ENCODE data around the gene MYO1D.

Gene MYO1D

DNA sequence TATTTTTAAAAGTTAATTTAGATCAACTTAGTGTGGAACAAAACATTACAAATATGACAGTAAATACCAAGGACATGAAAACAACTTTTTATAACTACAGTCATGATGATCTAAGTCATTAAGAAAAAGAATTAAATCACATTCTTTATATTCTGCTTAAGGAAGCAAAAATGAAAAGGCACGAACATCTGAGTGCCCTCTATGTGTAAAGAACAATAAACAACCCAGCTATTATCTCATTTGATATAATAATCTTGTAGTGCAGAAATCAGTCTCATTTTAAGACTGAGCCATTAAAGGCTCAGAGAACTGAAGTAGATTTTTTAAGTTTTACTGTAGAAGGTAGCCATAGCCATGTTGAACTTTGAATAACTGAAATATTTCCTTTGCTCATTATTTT, 13.4 kb downstream of the MYO1D start:
- Histone ChIP-seq H3K27ac (ENCODE audit: low read depth, low read length) (no peak overlapping the region), H3K9me3 (ENCODE audit: control insufficient read depth in 5 of 5, low read length in 5 of 5) (no peaks in the 10 kb centered on the region), H3K4me1 (ENCODE audit: control insufficient read depth in 5 of 5, insufficient read depth in 5 of 5, low read length in 5 of 5) (peaks cover 0 to under 1% (median 0%) of the 10 kb centered on the region in 5 donors)

GRCh38 chr17:32862940-32863339, 14.0 kb downstream of the MYO1D start:
- H3K4me3 ChIP-seq (ENCODE audit: low read depth in 1 of 5, low read length in 5 of 5), result no peak overlapping the region
- H3K36me3 ChIP-seq (ENCODE audit: control insufficient read depth in 5 of 5, insufficient read depth in 5 of 5, low read length in 5 of 5), result no peaks in the 10 kb centered on the region
- H3K9me3 ChIP-seq (ENCODE audit: control insufficient read depth in 5 of 5, low read length in 5 of 5), result no peaks in the 10 kb centered on the region
- H3K9ac ChIP-seq (ENCODE audit: low read length in 5 of 5), result no peak overlapping the region
- no peak overlapping the region for H3K27ac ChIP-seq (ENCODE audit: low read depth, low read length)
- no peaks in the 10 kb centered on the region for H3K27me3 ChIP-seq (ENCODE audit: control insufficient read depth in 5 of 5, insufficient read depth in 4 of 5, low read length in 5 of 5)
- H3K4me1 ChIP-seq (ENCODE audit: control insufficient read depth in 5 of 5, insufficient read depth in 5 of 5, low read length in 5 of 5), result no peaks in the 10 kb centered on the region

More for the DNA sequence above, 13.4 kb downstream of the MYO1D start:
- Histone ChIP-seq H3K4me3 (ENCODE audit: low read depth in 1 of 5, low read length in 5 of 5) (no peak overlapping the region), H3K36me3 (ENCODE audit: control insufficient read depth in 5 of 5, insufficient read depth in 5 of 5, low read length in 5 of 5) (no peaks in the 10 kb centered on the region), H3K27me3 (ENCODE audit: control insufficient read depth in 5 of 5, insufficient read depth in 4 of 5, low read length in 5 of 5) (no peaks in the 10 kb centered on the region), H3K9ac (ENCODE audit: low read length in 5 of 5) (no peak overlapping the region)

- no peak overlapping the region for H3K27ac ChIP-seq (ENCODE audit: low read depth, low read length)
- H3K27me3 ChIP-seq (ENCODE audit: control insufficient read depth in 5 of 5, insufficient read depth in 4 of 5, low read length in 5 of 5), result no peaks in the 10 kb centered on the region
- no peak overlapping the region for H3K9ac ChIP-seq (ENCODE audit: low read length in 5 of 5)
- no peaks in the 10 kb centered on the region for H3K4me1 ChIP-seq (ENCODE audit: control insufficient read depth in 5 of 5, insufficient read depth in 5 of 5, low read length in 5 of 5)
- no peaks in the 10 kb centered on the region for H3K36me3 ChIP-seq (ENCODE audit: control insufficient read depth in 5 of 5, insufficient read depth in 5 of 5, low read length in 5 of 5)
- H3K9me3 ChIP-seq (ENCODE audit: control insufficient read depth in 5 of 5, low read length in 5 of 5), result no peaks in the 10 kb centered on the region
- no peak overlapping the region for H3K4me3 ChIP-seq (ENCODE audit: low read depth in 1 of 5, low read length in 5 of 5)
Observed at GRCh38 chr17:32861981-32862380, 14.9 kb downstream of the MYO1D start.

- peaks cover 0 to 9% (median 4%) of the 10 kb centered on the region in 5 donors for H3K4me1 ChIP-seq (ENCODE audit: control insufficient read depth in 5 of 5, insufficient read depth in 5 of 5, low read length in 5 of 5)
- no peaks in the 10 kb centered on the region for H3K36me3 ChIP-seq (ENCODE audit: control insufficient read depth in 5 of 5, insufficient read depth in 5 of 5, low read length in 5 of 5)
- no peak overlapping the region for H3K9ac ChIP-seq (ENCODE audit: low read length in 5 of 5)
- H3K27ac ChIP-seq (ENCODE audit: low read depth, low read length), result no peak overlapping the region
- no peak overlapping the region for H3K4me3 ChIP-seq (ENCODE audit: low read depth in 1 of 5, low read length in 5 of 5)
- H3K9me3 ChIP-seq (ENCODE audit: control insufficient read depth in 5 of 5, low read length in 5 of 5), result no peaks in the 10 kb centered on the region
- no peaks in the 10 kb centered on the region for H3K27me3 ChIP-seq (ENCODE audit: control insufficient read depth in 5 of 5, insufficient read depth in 4 of 5, low read length in 5 of 5)
Observed at GRCh38 chr17:32859857-32860525, 16.9 kb downstream of the MYO1D start.

- Histone ChIP-seq H3K27me3 (ENCODE audit: control insufficient read depth in 5 of 5, insufficient read depth in 4 of 5, low read length in 5 of 5) (no peaks in the 10 kb centered on the region), H3K4me3 (ENCODE audit: low read depth in 1 of 5, low read length in 5 of 5) (no peak overlapping the region), H3K9ac (ENCODE audit: low read length in 5 of 5) (no peak overlapping the region), H3K4me1 (ENCODE audit: control insufficient read depth in 5 of 5, insufficient read depth in 5 of 5, low read length in 5 of 5) (peaks cover 0 to 14% (median 8%) of the 10 kb centered on the region in 5 donors), H3K27ac (ENCODE audit: low read depth, low read length) (no peak overlapping the region), H3K36me3 (ENCODE audit: control insufficient read depth in 5 of 5, insufficient read depth in 5 of 5, low read length in 5 of 5) (no peaks in the 10 kb centered on the region), H3K9me3 (ENCODE audit: control insufficient read depth in 5 of 5, low read length in 5 of 5) (no peaks in the 10 kb centered on the region)
Observed at GRCh38 chr17:32855620-32856019, 21.3 kb downstream of the MYO1D start.

DNA sequence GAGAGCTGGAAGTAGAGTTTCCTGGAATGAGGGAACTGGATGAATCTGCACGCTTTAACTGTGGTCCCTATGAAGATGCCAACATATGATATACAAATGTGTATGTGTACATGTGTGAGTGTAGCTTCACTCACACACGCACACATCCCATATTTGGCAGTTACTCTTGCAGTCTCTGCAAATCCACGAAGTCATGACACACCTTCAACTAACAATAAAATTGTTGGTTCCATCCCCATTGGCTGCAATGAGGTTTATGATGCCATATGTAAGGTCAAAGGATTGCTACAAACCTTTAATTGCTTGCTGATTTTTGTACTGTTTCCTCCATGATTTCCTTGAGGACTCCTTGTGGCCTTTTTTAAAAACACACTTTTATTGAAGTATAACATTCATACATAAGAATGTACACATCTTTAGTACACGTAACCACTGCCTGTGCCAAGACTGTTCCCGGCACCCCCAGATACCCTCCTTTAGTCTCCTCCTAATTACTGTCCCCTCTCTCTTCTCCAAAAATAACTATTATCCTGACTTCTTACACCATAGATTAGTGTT, 22.0 kb downstream of the MYO1D start:
- no peak overlapping the region for H3K27ac ChIP-seq (ENCODE audit: low read depth, low read length)
- peaks cover 0 to 14% (median 8%) of the 10 kb centered on the region in 5 donors for H3K4me1 ChIP-seq (ENCODE audit: control insufficient read depth in 5 of 5, insufficient read depth in 5 of 5, low read length in 5 of 5)
- no peaks in the 10 kb centered on the region for H3K9me3 ChIP-seq (ENCODE audit: control insufficient read depth in 5 of 5, low read length in 5 of 5)
- H3K36me3 ChIP-seq (ENCODE audit: control insufficient read depth in 5 of 5, insufficient read depth in 5 of 5, low read length in 5 of 5), result no peaks in the 10 kb centered on the region
- H3K4me3 ChIP-seq (ENCODE audit: low read depth in 1 of 5, low read length in 5 of 5), result no peak overlapping the region
- no peaks in the 10 kb centered on the region for H3K27me3 ChIP-seq (ENCODE audit: control insufficient read depth in 5 of 5, insufficient read depth in 4 of 5, low read length in 5 of 5)
- no peak overlapping the region for H3K9ac ChIP-seq (ENCODE audit: low read length in 5 of 5)

DNA sequence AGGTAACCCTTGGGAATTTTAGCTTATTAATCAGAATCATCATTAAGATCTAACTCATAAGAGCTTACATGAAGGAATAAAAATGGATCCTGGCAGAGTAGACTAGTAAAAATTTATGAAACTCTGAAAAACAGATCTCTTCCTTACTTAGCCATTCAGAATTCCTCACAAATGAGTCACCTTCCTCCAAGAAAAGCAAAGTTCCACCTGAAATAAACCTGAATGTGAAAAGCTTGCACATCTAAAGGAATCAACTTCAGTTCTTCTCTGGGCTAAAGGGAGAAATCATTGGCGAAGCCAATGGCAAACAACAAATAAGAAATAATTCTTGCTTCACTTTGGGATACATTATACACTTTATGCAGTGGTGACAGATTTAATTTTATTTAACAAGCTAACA, 22.7 kb downstream of the MYO1D start:
- H3K36me3 ChIP-seq (ENCODE audit: control insufficient read depth in 5 of 5, insufficient read depth in 5 of 5, low read length in 5 of 5), result no peaks in the 10 kb centered on the region
- no peaks in the 10 kb centered on the region for H3K27me3 ChIP-seq (ENCODE audit: control insufficient read depth in 5 of 5, insufficient read depth in 4 of 5, low read length in 5 of 5)
- H3K4me3 ChIP-seq (ENCODE audit: low read depth in 1 of 5, low read length in 5 of 5), result no peak overlapping the region
- no peaks in the 10 kb centered on the region for H3K9me3 ChIP-seq (ENCODE audit: control insufficient read depth in 5 of 5, low read length in 5 of 5)
- peaks cover 0 to 14% (median 8%) of the 10 kb centered on the region in 5 donors for H3K4me1 ChIP-seq (ENCODE audit: control insufficient read depth in 5 of 5, insufficient read depth in 5 of 5, low read length in 5 of 5)
- H3K27ac ChIP-seq (ENCODE audit: low read depth, low read length), result no peak overlapping the region
- H3K9ac ChIP-seq (ENCODE audit: low read length in 5 of 5), result no peak overlapping the region

DNA sequence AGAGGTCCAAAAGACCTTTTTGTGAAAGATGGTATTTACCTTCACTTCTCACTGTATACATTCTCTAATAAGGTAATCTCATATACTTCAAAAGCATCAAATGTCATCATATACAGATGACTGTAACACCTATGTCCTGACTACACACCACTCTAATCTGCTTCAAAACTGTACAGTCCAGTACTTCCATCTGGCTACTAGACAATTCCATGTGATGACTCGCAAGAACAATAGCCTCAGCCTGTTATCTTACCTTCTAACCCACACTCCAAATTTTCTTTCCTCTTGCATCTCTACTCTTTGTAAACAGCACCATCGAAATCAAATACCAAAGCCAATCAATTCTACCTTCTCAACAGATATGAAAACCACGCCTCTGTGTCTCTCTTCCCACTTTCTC, 24.1 kb downstream of the MYO1D start:
- Histone ChIP-seq H3K27ac (ENCODE audit: low read depth, low read length) (no peak overlapping the region), H3K4me1 (ENCODE audit: control insufficient read depth in 5 of 5, insufficient read depth in 5 of 5, low read length in 5 of 5) (peaks cover 0 to 14% (median 8%) of the 10 kb centered on the region in 5 donors), H3K36me3 (ENCODE audit: control insufficient read depth in 5 of 5, insufficient read depth in 5 of 5, low read length in 5 of 5) (no peaks in the 10 kb centered on the region), H3K4me3 (ENCODE audit: low read depth in 1 of 5, low read length in 5 of 5) (no peak overlapping the region), H3K9me3 (ENCODE audit: control insufficient read depth in 5 of 5, low read length in 5 of 5) (no peaks in the 10 kb centered on the region), H3K9ac (ENCODE audit: low read length in 5 of 5) (no peak overlapping the region), H3K27me3 (ENCODE audit: control insufficient read depth in 5 of 5, insufficient read depth in 4 of 5, low read length in 5 of 5) (no peaks in the 10 kb centered on the region)

- H3K9me3 ChIP-seq (ENCODE audit: control insufficient read depth in 5 of 5, low read length in 5 of 5), result no peaks in the 10 kb centered on the region
- H3K4me3 ChIP-seq (ENCODE audit: low read depth in 1 of 5, low read length in 5 of 5), result no peak overlapping the region
- peaks cover 0 to 8% (median 2%) of the 10 kb centered on the region in 5 donors for H3K4me1 ChIP-seq (ENCODE audit: control insufficient read depth in 5 of 5, insufficient read depth in 5 of 5, low read length in 5 of 5)
- H3K27ac ChIP-seq (ENCODE audit: low read depth, low read length), result no peak overlapping the region
- H3K27me3 ChIP-seq (ENCODE audit: control insufficient read depth in 5 of 5, insufficient read depth in 4 of 5, low read length in 5 of 5), result no peaks in the 10 kb centered on the region
- H3K9ac ChIP-seq (ENCODE audit: low read length in 5 of 5), result no peak overlapping the region
- H3K36me3 ChIP-seq (ENCODE audit: control insufficient read depth in 5 of 5, insufficient read depth in 5 of 5, low read length in 5 of 5), result no peaks in the 10 kb centered on the region
Observed at GRCh38 chr17:32849879-32850278, 27.0 kb downstream of the MYO1D start.

- Histone ChIP-seq H3K4me1 (ENCODE audit: control insufficient read depth in 5 of 5, insufficient read depth in 5 of 5, low read length in 5 of 5) (no peaks in the 10 kb centered on the region), H3K9me3 (ENCODE audit: control insufficient read depth in 5 of 5, low read length in 5 of 5) (no peaks in the 10 kb centered on the region), H3K27ac (ENCODE audit: low read depth, low read length) (no peak overlapping the region), H3K9ac (ENCODE audit: low read length in 5 of 5) (no peak overlapping the region), H3K36me3 (ENCODE audit: control insufficient read depth in 5 of 5, insufficient read depth in 5 of 5, low read length in 5 of 5) (no peaks in the 10 kb centered on the region), H3K4me3 (ENCODE audit: low read depth in 1 of 5, low read length in 5 of 5) (no peak overlapping the region), H3K27me3 (ENCODE audit: control insufficient read depth in 5 of 5, insufficient read depth in 4 of 5, low read length in 5 of 5) (no peaks in the 10 kb centered on the region)
Observed at GRCh38 chr17:32847977-32848376, 28.9 kb downstream of the MYO1D start.
